Natural killer cell (primary cell): ENCODE results near the gene CLCN2. TPM values are rescaled to one million over a fixed set of nuclear protein-coding genes. Genes with fewer than 3 reads are reported as not detected.

Source experiments
- ATAC-seq, 3 donors: fragments of 150-1000 bp in 2 of 3; fragments of 200-7000 bp in 1 of 3; cut with Tn5 transposase; 1 replicate in 1 of 3; 2 replicates in 2 of 3; pipeline ENCODE4 v1.10.0; 2021; ENCODE audit warnings: mild to moderate bottlenecking in 2 of 3, moderate library complexity in 2 of 3
- DNase-seq, 2 donors: peaks; one replicate each; pipeline versions ENCODE4 v3.0.0 to v3.0.0-alpha.2; 2013 to 2021; ENCODE audit warnings: mixed read lengths in 1 of 2
- H3K27ac ChIP-seq: one replicate; pipeline ENCODE4 v1.5.1; 2013; ENCODE audit warnings: mild to moderate bottlenecking, low read length
- H3K27me3 ChIP-seq: one replicate; pipeline ENCODE4 v1.6.1; 2013; ENCODE audit warnings: low read length; ENCODE audit not compliant: control insufficient read depth, insufficient read depth
- H3K36me3 ChIP-seq: one replicate; pipeline ENCODE4 v1.6.1; 2013; ENCODE audit warnings: low read length; ENCODE audit not compliant: control insufficient read depth, insufficient read depth
- H3K4me1 ChIP-seq: one replicate; pipeline ENCODE4 v1.6.1; 2013; ENCODE audit warnings: low read length; ENCODE audit not compliant: control insufficient read depth, insufficient read depth
- H3K4me3 ChIP-seq: one replicate; pipeline ENCODE4 v1.5.1; 2013; ENCODE audit warnings: low read length
- H3K9me3 ChIP-seq: one replicate; pipeline ENCODE4 v1.6.1; 2013; ENCODE audit warnings: low read length; ENCODE audit not compliant: control insufficient read depth, insufficient read depth
- H3K27ac Mint-ChIP-seq, 2 donors: one replicate each; pipeline ENCODE4 v1.8.0; 2022; ENCODE audit warnings: mild to moderate bottlenecking in 2 of 2, mixed read lengths in 2 of 2, moderate library complexity in 1 of 2
- H3K27me3 Mint-ChIP-seq, 2 donors: one replicate each; pipeline ENCODE4 v1.8.0; 2022; ENCODE audit warnings: low read depth in 2 of 2, mixed read lengths in 2 of 2
- H3K36me3 Mint-ChIP-seq: one replicate; pipeline ENCODE4 v1.8.0; 2022; ENCODE audit warnings: mixed read lengths
- H3K4me1 Mint-ChIP-seq, 2 donors: one replicate each; pipeline ENCODE4 v1.8.0; 2022; ENCODE audit warnings: mixed read lengths in 2 of 2
- H3K4me3 Mint-ChIP-seq: one replicate; pipeline ENCODE4 v1.8.0; 2022; ENCODE audit warnings: mild to moderate bottlenecking, moderate library complexity, mixed read lengths
- H3K9me3 Mint-ChIP-seq, 2 donors: one replicate each; pipeline ENCODE4 v1.8.0; 2022; ENCODE audit warnings: mixed read lengths in 2 of 2
- CTCF ChIP-seq: fragments of 200-600 bp; IDR thresholded peaks from one replicate; pipeline ENCODE4 v1.8.0; 2022; ENCODE audit warnings: antibody characterized with exemption
- WGBS: methylation state at CpG from one replicate; pipeline ENCODE4 v1.1.7; 2013; ENCODE audit warnings: missing lambda C conversion rate; ENCODE audit not compliant: insufficient coverage; 5-methylcytosine and 5-hydroxymethylcytosine counted together
- intact Hi-C: fragments of 100-400 bp; cut with micrococcal nuclease; formaldehyde crosslinking; loops from one replicate; pipeline ENCODE4 v1.14.2; 2022
- total RNA-seq, 4 donors: library from RNA; stranded (reverse); fragments of 120-200 nt in 1 of 4; gene quantifications; one replicate each; pipeline versions ENCODE4 v1.2.3 to v1.2.4, GENCODE V29; 2013 to 2022

The CLCN2 gene
- total RNA-seq, 3 donors from 2014 or later (not counting 1 experiment from before 2014, with no cell fraction given): 7.8 to 8.2 (median 8.1) TPM

DNA sequence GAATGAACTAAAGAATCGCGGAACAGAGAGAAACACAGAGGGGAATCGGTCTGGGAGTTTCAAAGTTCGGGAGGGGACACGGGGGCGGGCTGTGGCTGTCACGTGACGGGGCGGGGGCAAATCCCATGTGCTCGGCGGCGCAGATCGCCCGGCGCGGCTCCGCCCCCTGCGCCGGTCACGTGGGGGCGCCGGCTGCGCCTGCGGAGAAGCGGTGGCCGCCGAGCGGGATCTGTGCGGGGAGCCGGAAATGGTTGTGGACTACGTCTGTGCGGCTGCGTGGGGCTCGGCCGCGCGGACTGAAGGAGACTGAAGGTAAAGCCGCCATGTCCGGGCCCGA lies 47.1 kb downstream of the CLCN2 start, which contains the start of gene EIF4G1:
Gene EIF4G1 (plus strand): TSS at position 244 of the 337 bp plus-strand sequence. CDS start 1,191 bp downstream, outside the sequence.
- Mint-ChIP-seq H3K4me1 (peaks cover 21 to 35% of the 10 kb centered on the region in 2 donors), H3K27me3 (no peaks in the 10 kb centered on the region), H3K27ac (peak within 1 kb of the TSS; percentile 82 to 91), H3K9me3 (no peaks in the 10 kb centered on the region), H3K36me3 (no peaks in the 10 kb centered on the region), H3K4me3 (peak within 1 kb of the TSS; percentile 88)
- Histone ChIP-seq H3K4me3 (peak within 1 kb of the TSS; percentile 47), H3K9me3 (no peaks in the 10 kb centered on the region), H3K4me1 (peaks cover 31% of the 10 kb centered on the region), H3K36me3 (peaks cover 7% of the 10 kb centered on the region), H3K27me3 (no peaks in the 10 kb centered on the region), H3K27ac (peak within 1 kb of the TSS; percentile 89)
- WGBS: under 1% methylated on average over 40 of the region's 40 CpGs
- peak; percentile 80 to 94 (median 86) for ATAC-seq
- intact Hi-C loops: no loop called here
- peak; percentile 94 to 98 for DNase-seq
- no peak for TF ChIP-seq CTCF

- intact Hi-C loops: no loop called here
- peak overlapping the region in 1 of 2 donors; percentile 15 for H3K27ac Mint-ChIP-seq
Measured at GRCh38 chr3:184311633-184312032, 49.8 kb downstream of the CLCN2 start.

GRCh38 chr3:184308744-184309143 lies 52.7 kb downstream of the CLCN2 start:
- peaks cover 31% of the 10 kb centered on the region for H3K36me3 Mint-ChIP-seq
- Histone ChIP-seq H3K9me3 (no peaks in the 10 kb centered on the region), H3K27ac (no peak overlapping the region), H3K27me3 (no peaks in the 10 kb centered on the region), H3K4me3 (no peak overlapping the region), H3K36me3 (peaks cover 46% of the 10 kb centered on the region), H3K4me1 (peaks cover under 1% of the 10 kb centered on the region)
- TF ChIP-seq CTCF: no peak
- no peaks in the 10 kb centered on the region for H3K4me1 Mint-ChIP-seq
- no peaks in the 10 kb centered on the region for H3K27me3 Mint-ChIP-seq
- no peaks in the 10 kb centered on the region for H3K9me3 Mint-ChIP-seq
- no peak overlapping the region for H3K27ac Mint-ChIP-seq
- H3K4me3 Mint-ChIP-seq: no peak overlapping the region
- intact Hi-C loops: no loop called here
- 84% methylated on average over 7 of the region's 7 CpGs for WGBS
- DNase-seq: no peak
- no peak for ATAC-seq

More at GRCh38 chr3:184311633-184312032, 49.8 kb downstream of the CLCN2 start:
- Mint-ChIP-seq H3K4me3 (peak overlapping the region; percentile 2), H3K4me1 (peaks cover 6 to 14% of the 10 kb centered on the region in 2 donors), H3K27me3 (no peaks in the 10 kb centered on the region), H3K9me3 (no peaks in the 10 kb centered on the region), H3K36me3 (peaks cover 20% of the 10 kb centered on the region)
- Histone ChIP-seq H3K27me3 (no peaks in the 10 kb centered on the region), H3K36me3 (peaks cover 21% of the 10 kb centered on the region), H3K9me3 (no peaks in the 10 kb centered on the region), H3K4me3 (no peak overlapping the region), H3K4me1 (peaks cover 20% of the 10 kb centered on the region), H3K27ac (no peak overlapping the region)
- no peak for DNase-seq
- TF ChIP-seq CTCF: no peak
- no peak for ATAC-seq

DNA sequence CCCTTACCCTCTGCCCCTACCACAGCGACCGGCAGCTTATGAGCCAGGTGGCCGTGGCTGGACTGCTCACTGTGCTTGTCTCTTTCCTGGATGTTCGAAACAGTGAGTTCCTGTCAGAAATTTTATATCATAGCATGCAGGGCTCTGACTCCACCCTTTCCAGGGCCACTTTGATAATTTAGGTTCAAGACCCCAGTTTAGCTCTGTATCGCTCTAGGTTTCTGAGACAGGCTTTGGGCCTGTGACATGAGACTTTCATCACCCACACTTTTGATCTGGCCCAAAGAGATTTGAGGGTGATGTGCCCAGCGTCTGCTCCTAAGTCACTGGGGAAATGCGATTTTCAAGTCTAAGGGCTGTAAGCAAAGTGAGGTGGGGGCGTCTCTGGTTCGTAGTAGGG lies 53.5 kb downstream of the CLCN2 start:
- Mint-ChIP-seq H3K4me3 (no peak overlapping the region), H3K27ac (peak overlapping the region in 1 of 2 donors; percentile 43), H3K9me3 (no peaks in the 10 kb centered on the region), H3K27me3 (no peaks in the 10 kb centered on the region), H3K36me3 (peaks cover 31% of the 10 kb centered on the region), H3K4me1 (no peaks in the 10 kb centered on the region)
- 97% methylated on average over 9 of the region's 9 CpGs for WGBS
- ATAC-seq (no peak), DNase-seq (no peak)
- TF ChIP-seq CTCF: no peak
- intact Hi-C loops: no loop called here
- no peaks in the 10 kb centered on the region for H3K9me3 ChIP-seq
- H3K4me1 ChIP-seq: no peaks in the 10 kb centered on the region
- no peak overlapping the region for H3K27ac ChIP-seq
- H3K4me3 ChIP-seq: no peak overlapping the region
- peaks cover 53% of the 10 kb centered on the region for H3K36me3 ChIP-seq
- H3K27me3 ChIP-seq: no peaks in the 10 kb centered on the region
